ENCODE data around the gene TBC1D8. TPM values are rescaled to one million over a fixed set of nuclear protein-coding genes. Genes with fewer than 3 reads are reported as not detected.

The TBC1D8 gene
- total and polyA plus RNA-seq, 2 of the 13 experiments (the other 11 are each of a cell fraction or from before 2014, with no cell fraction given): 45.1 to 95.4 TPM

- no peak for TF ChIP-seq TSC22D2 (CRISPR knock-in tag; IDR thresholded peaks at IDR 0.05; ENCODE audit: borderline replicate concordance)
- TF ChIP-seq SMAD3 (CRISPR knock-in tag; IDR thresholded peaks at IDR 0.05): no peak; the same call in none of the 2 replicates
- no peak; the same call in 1 of the 2 replicates for TF ChIP-seq NR0B2 (CRISPR knock-in tag; IDR thresholded peaks at IDR 0.05)
- TF ChIP-seq ZNF121 (CRISPR knock-in tag; IDR thresholded peaks at IDR 0.05): no peak
- no peak for TF ChIP-seq MLLT10 (CRISPR knock-in tag; IDR thresholded peaks at IDR 0.05)
- TF ChIP-seq ZBTB7A (CRISPR knock-in tag; IDR thresholded peaks at IDR 0.05): no peak
- no peak for TF ChIP-seq ZNF841 (CRISPR knock-in tag; IDR thresholded peaks at IDR 0.05; ENCODE audit: borderline replicate concordance)
- no peak; the same call in 1 of the 2 replicates for TF ChIP-seq ZSCAN31 (CRISPR knock-in tag; IDR thresholded peaks at IDR 0.05; ENCODE audit: low read depth)
- no peak; the same call in 1 of the 2 replicates for TF ChIP-seq NR2F2 (IDR thresholded peaks at IDR 0.05; ENCODE audit: borderline replicate concordance, low read depth)
- TF ChIP-seq HDAC1 (CRISPR knock-in tag; IDR thresholded peaks at IDR 0.05): peak; percentile 71; the same call in 1 of the 2 replicates
- TF ChIP-seq MBD4 (IDR thresholded peaks at IDR 0.05; ENCODE audit: borderline replicate concordance, low read length): no peak
- no peak for TF ChIP-seq DDIT3 (CRISPR knock-in tag; IDR thresholded peaks at IDR 0.05)
- TF ChIP-seq MXD4 (CRISPR knock-in tag; IDR thresholded peaks at IDR 0.05): 0 out of 2 replicates have a peak, but pooled peaks have one; percentile 38
- no peak for TF ChIP-seq ZNF512 (CRISPR knock-in tag; IDR thresholded peaks at IDR 0.05)
- TF ChIP-seq HOXA7 (CRISPR knock-in tag; IDR thresholded peaks at IDR 0.05): no peak
- TF ChIP-seq SP1 (IDR thresholded peaks at IDR 0.05): no peak
- TF ChIP-seq SP1 (CRISPR knock-in tag; IDR thresholded peaks at IDR 0.05): peak; percentile 26; the same call in 1 of the 2 replicates
- peak; percentile 50; the same call in 1 of the 2 replicates for TF ChIP-seq UBTF (CRISPR knock-in tag; IDR thresholded peaks at IDR 0.05)
- TF ChIP-seq ERF (CRISPR knock-in tag; IDR thresholded peaks at IDR 0.05): no peak
- TF ChIP-seq ZGPAT (CRISPR knock-in tag; IDR thresholded peaks at IDR 0.05): 0 out of 2 replicates have a peak, but pooled peaks have one; percentile 11
- TF ChIP-seq REXO4 (CRISPR knock-in tag; IDR thresholded peaks at IDR 0.05; ENCODE audit: borderline replicate concordance): no peak
- TF ChIP-seq IRX3 (CRISPR knock-in tag; IDR thresholded peaks at IDR 0.05; ENCODE audit: borderline replicate concordance, low read depth): no peak
- TF ChIP-seq RBFOX2 (IDR thresholded peaks at IDR 0.05; ENCODE audit: low read depth, low read length): no peak
- no peak for TF ChIP-seq ZNF124 (CRISPR knock-in tag; IDR thresholded peaks at IDR 0.05)
Observed at GRCh38 chr2:101149241-101150192, 1.7 kb downstream of the TBC1D8 start (continued).

Measured in HepG2 (cell line).